Epithelial cell of proximal tubule (primary cell): ENCODE data around the gene RBM12. TPM values are rescaled to one million over a fixed set of nuclear protein-coding genes. Genes with fewer than 3 reads are reported as not detected.

Source experiments
- DNase-seq: peaks from one replicate; pipeline ENCODE4 v3.0.0-alpha.2; 2011; ENCODE audit warnings: low read depth
- H3K4me3 ChIP-seq: 2 replicates; pipeline ENCODE4 v1.5.1; 2011; ENCODE audit warnings: low read depth, mild to moderate bottlenecking, low read length
- total RNA-seq: library from RNA; depleted of rRNA; stranded (reverse); fragments of >200 nt; gene quantifications from 2 replicates; pipeline ENCODE4 v1.2.3, GENCODE V29; 2015
- TF ChIP-seq, protein P1 (sequence below): conservative IDR thresholded peaks from 2 replicates; pipeline ENCODE4 v1.5.1; 2012; ENCODE audit warnings: low read depth, mild to moderate bottlenecking, low read length

The RBM12 gene
- total RNA-seq, 1 donor from 2014 or later, result 47.3 TPM

DNA sequence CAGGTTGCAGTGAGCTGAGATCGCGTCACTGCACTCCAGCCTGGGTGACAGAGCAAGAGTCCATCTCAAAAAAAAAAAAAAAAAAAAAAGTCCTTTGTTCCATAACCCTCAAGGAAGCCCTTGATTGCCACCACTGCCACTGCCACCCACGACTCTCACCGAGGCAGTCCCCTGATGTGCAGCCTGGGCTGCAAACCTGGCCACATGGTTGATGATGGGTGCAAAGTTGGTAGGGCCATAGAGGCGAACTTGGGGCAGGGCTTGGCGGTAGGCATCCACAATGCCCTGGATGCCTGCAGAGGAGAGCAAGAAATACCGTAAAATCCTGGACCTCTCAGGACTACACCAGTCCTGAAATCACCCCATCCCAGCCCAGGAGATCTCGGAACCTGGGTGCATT, 37.6 kb downstream of the RBM12 start:
- H3K4me3 ChIP-seq, result no peak overlapping the region
- TF ChIP-seq, protein P1, sequence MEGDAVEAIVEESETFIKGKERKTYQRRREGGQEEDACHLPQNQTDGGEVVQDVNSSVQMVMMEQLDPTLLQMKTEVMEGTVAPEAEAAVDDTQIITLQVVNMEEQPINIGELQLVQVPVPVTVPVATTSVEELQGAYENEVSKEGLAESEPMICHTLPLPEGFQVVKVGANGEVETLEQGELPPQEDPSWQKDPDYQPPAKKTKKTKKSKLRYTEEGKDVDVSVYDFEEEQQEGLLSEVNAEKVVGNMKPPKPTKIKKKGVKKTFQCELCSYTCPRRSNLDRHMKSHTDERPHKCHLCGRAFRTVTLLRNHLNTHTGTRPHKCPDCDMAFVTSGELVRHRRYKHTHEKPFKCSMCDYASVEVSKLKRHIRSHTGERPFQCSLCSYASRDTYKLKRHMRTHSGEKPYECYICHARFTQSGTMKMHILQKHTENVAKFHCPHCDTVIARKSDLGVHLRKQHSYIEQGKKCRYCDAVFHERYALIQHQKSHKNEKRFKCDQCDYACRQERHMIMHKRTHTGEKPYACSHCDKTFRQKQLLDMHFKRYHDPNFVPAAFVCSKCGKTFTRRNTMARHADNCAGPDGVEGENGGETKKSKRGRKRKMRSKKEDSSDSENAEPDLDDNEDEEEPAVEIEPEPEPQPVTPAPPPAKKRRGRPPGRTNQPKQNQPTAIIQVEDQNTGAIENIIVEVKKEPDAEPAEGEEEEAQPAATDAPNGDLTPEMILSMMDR, result no peak
- DNase-seq, result no peak

DNA sequence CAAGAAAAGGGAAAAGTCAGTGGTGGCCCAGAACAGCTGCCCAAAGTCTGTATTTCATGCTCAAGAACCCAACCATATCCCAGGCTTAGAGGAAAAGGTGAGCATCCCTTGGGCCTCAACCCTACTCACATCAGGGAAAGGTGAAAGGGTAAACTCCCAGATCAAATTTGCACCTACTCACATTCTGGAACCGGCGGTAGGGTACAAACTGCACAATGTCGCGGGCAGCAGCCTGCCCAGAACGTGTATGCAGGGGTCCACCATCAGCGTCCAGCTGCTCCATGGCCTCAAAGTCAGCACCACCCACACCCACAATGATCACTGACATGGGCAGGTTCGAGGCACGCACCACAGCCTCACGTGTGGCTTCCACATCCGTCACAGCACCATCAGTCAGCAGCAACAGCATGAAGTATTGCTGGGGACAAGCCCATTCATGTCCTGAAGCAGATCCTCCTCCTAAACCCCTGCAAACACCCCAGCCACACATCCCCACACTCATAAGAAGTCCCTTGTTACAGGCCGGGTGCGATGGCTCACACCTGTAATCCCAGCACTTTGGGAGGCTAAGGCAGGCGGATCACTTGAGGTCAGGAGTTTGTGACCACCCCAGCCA, 38.2 kb downstream of the RBM12 start:
- no peak for DNase-seq
- no peak overlapping the region for H3K4me3 ChIP-seq
- TF ChIP-seq, protein P1, result no peak

DNA sequence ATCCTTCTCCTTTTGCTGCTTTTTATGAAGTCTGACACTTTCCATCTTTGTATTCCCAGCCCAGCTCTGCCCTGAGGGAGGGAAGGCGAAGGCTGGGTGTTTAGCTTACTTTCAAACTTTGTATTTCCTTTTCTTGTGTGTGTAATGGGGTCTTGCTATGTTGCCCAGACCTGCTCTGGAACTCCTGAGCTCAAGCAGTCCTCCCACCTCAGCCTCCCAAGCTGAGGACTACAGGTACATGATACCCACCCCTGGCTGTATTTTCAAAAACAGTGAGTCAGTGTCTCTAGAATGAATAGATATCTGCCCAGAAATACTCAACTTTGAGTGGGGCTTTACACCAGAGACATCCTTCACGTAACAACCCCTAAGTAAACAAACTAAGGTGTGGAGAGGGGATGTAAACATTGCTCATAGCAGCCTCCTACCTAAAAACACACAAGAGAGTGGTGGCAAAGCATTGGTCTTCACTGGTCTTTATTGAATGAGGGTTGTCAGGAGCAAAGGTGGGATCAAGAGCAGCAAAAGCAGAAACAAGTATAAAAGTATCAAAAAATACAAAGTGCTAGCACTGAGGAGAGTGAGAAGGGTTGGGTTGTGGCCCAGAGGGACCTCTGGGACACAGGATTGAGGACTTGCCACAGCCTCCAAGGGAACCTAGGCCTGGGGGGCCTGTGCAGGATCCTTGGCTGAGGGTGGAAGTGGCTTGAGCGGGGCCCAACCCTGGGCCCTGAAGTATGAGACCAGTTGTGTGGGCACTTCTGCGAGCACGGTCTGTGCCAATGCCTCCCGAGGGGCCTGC, 38.9 kb downstream of the RBM12 start:
- TF ChIP-seq, protein P1, result no peak
- no peak for DNase-seq
- no peak overlapping the region for H3K4me3 ChIP-seq

DNA sequence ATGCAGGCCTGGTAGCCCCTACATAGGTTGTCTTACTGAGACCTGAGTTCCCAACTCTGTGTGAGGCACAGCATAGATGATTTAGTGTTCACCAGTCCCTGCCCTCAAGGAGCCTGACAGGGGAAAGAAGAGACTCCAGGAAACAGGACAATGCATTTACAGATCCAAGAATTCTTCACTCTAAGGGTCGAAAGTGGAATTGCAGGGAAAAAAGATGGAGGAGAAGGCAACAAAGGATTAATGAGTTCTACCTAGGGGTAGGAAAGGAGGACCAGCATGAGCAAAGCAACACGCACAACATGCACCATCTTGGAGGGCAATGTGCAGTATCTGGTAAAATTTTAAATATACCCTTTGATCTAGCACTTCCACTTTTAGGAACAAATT, 43.1 kb downstream of the RBM12 start:
- no peak for DNase-seq
- no peak overlapping the region for H3K4me3 ChIP-seq
- TF ChIP-seq, protein P1, result no peak

DNA sequence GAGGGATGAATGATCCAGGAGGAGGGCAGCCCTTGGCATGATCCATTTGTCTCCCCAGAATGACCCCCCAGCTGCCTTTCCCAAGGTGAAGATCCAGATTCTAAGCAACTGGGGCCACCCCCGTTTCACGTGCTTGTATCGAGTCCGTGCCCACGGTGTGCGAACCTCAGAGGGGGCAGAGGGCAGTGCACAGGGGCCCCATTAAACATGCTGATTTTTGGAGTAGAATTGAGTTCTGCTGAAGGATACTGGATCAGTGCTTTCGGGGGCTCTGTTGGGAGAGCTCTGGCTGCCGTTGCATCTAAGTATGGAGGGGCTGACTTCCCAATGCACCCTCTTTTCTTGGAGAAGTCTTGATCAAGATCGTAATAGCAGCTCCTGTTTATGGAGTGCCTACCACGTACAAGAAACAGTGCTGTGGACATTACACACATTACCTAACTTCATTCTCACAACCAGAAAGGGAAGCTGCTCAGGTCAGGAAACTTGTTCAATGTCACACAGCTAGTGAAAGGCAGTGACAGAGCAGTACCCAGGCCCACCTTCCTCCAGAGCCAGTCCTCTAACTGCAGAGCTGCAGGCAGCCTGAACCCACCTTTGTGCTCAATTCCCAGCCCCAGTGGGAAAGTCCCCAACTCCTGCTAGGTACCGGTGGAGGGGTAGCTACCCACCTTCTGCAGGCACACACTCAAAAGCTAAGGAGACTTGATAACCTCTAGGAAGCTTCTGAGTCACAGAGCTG, 43.7 kb downstream of the RBM12 start:
- no peak for DNase-seq
- TF ChIP-seq, protein P1, result no peak
- no peak overlapping the region for H3K4me3 ChIP-seq

DNA sequence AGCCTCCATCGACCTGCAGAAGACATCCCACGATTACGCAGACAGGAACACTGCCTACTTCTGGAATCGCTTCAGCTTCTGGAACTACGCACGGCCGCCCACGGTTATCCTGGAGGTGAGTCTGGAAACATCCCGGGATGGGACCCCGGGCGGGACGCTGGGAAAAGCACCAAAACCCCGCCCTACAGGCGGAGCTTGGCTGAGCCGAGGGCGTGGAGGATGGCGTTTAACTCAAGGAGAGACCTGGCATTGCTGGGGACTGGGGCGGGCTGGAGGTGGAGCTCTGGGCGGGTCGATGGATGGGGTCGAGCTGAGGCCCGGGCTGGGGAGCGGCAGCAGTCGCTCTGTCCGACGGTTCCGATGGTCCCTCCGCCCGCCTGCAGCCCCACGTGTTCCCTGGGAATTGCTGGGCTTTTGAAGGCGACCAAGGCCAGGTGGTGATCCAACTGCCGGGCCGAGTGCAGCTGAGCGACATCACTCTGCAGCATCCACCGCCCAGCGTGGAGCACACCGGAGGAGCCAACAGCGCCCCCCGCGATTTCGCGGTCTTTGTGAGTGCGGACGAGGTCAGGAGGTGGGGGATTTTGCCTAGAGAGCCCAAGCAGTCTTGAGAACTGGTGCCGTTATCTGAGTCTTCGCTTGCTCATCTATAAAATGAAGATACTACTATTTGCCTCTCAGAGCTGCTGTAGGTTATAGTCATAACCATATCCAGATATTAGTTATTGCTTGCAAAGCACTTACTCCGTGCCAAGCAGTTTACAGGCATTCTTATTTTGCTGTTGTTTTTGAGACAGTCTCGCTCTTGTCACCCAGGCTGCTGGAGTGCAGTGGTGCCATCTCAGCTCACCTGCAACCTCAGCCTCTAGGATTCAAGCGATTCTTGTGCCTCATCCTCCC, 45.3 kb downstream of the RBM12 start:
- no peak for DNase-seq
- peak overlapping the region; percentile 75 for H3K4me3 ChIP-seq
- TF ChIP-seq, protein P1, result peak; percentile 57
